ENCODE results near the gene MECR. TPM values are rescaled to one million over a fixed set of nuclear protein-coding genes. Genes with fewer than 3 reads are reported as not detected.

MECR gene
- polyA plus RNA-seq, 1 donor (not counting 4 experiments of a cell fraction or from before 2014, with no cell fraction given): 20.7 TPM

DNA sequence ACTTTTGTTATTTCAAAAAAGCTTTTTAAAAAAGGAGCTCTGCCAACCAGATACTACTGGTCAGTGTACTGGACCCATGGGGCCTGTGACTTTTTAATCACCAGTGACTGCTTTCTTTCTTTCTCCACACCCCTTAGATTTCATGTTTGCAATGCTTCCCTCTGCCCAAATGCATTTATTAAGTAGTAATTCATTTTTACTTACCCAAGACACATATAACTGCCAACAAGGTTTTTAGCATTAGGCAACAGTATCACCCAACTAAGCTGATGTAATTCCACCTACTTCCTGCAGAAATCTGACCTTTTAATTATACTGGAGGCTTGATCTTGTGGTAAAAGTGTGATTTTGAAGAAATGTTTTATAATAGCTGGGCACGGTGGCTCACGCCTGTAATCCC, 12.5 kb downstream of the MECR start:
- TF ChIP-seq, protein P1, sequence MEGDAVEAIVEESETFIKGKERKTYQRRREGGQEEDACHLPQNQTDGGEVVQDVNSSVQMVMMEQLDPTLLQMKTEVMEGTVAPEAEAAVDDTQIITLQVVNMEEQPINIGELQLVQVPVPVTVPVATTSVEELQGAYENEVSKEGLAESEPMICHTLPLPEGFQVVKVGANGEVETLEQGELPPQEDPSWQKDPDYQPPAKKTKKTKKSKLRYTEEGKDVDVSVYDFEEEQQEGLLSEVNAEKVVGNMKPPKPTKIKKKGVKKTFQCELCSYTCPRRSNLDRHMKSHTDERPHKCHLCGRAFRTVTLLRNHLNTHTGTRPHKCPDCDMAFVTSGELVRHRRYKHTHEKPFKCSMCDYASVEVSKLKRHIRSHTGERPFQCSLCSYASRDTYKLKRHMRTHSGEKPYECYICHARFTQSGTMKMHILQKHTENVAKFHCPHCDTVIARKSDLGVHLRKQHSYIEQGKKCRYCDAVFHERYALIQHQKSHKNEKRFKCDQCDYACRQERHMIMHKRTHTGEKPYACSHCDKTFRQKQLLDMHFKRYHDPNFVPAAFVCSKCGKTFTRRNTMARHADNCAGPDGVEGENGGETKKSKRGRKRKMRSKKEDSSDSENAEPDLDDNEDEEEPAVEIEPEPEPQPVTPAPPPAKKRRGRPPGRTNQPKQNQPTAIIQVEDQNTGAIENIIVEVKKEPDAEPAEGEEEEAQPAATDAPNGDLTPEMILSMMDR (optimal IDR thresholded peaks at IDR 0.05 in 1 of 3, IDR thresholded peaks at IDR 0.05 in 1 of 3, conservative IDR thresholded peaks at IDR 0.05 in 1 of 3; ENCODE audit: extremely low read depth in 1 of 3, insufficient read depth in 2 of 3, low read length in 3 of 3): no peak
- no peak for TF ChIP-seq EZH2 (IDR thresholded peaks at IDR 0.05; ENCODE audit: low read length)
- Histone ChIP-seq H3K4me1 (ENCODE audit: control insufficient read depth, extremely low read depth, insufficient read depth, low read length) (no peaks in the 10 kb centered on the region), H3K79me2 (ENCODE audit: control insufficient read depth, insufficient read depth, low read length) (no peaks in the 10 kb centered on the region), H3K4me3 (ENCODE audit: control insufficient read depth in 2 of 3, extremely low read depth in 1 of 3, insufficient read depth in 2 of 3, low read depth in 1 of 3, low read length in 3 of 3) (no peak overlapping the region), H3K27ac (ENCODE audit: control insufficient read depth, insufficient read depth, low read length) (no peak overlapping the region), H4K20me1 (ENCODE audit: control insufficient read depth, extremely low read depth, insufficient read depth, low read length) (no peaks in the 10 kb centered on the region), H3K27me3 (ENCODE audit: control insufficient read depth, extremely low read depth, insufficient read depth, low read length) (no peaks in the 10 kb centered on the region), H3K36me3 (ENCODE audit: control insufficient read depth in 2 of 2, extremely low read depth in 1 of 2, insufficient read depth in 2 of 2, low read length in 2 of 2) (peaks cover 4 to 11% of the 10 kb centered on the region in 2 experiments), H3K9me3 (ENCODE audit: control insufficient read depth, low read depth, low read length) (no peaks in the 10 kb centered on the region), H3K4me2 (ENCODE audit: control insufficient read depth, extremely low read depth, insufficient read depth, low read depth, low read length) (no peak overlapping the region), H2AFZ (ENCODE audit: control insufficient read depth, low read length) (no peak overlapping the region), H3K9me1 (ENCODE audit: control insufficient read depth, extremely low read depth, insufficient read depth, low read length) (no peaks in the 10 kb centered on the region), H3K9ac (ENCODE audit: control insufficient read depth, extremely low read depth, insufficient read depth, low read length) (no peak overlapping the region)
- dilution Hi-C loops (cut with MboI; ENCODE audit: extremely low pct_ligation_motif_present, low sequenced_read_pairs): no loop called here
- FAIRE-seq (no peak), DNase-seq (ENCODE audit: low read depth, low spot score) (no peak)

DNA sequence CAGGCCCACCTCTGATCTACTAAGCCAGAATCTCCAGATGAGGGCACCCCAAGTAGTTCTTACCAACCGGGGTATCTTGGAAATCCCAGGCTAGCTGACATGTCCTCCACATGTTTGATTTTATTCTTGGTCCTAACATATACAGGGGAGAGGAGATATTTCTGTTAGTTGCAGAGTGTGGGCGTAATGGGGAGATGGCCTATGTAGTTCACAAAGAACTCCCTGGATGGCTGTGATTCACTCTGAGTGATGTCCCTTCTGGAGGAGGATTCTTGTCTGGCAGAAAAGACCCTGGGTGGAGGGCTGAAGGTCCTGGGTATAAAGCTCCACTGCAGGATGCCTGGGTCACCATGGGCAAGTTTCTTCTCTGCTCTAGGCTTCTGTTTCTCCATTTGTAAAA, 13.1 kb downstream of the MECR start:
- TF ChIP-seq, protein P1 (optimal IDR thresholded peaks at IDR 0.05 in 1 of 3, IDR thresholded peaks at IDR 0.05 in 1 of 3, conservative IDR thresholded peaks at IDR 0.05 in 1 of 3; ENCODE audit: extremely low read depth in 1 of 3, insufficient read depth in 2 of 3, low read length in 3 of 3): no peak
- no peak for TF ChIP-seq EZH2 (IDR thresholded peaks at IDR 0.05; ENCODE audit: low read length)
- Histone ChIP-seq H3K27ac (ENCODE audit: control insufficient read depth, insufficient read depth, low read length) (no peak overlapping the region), H2AFZ (ENCODE audit: control insufficient read depth, low read length) (no peak overlapping the region), H3K9ac (ENCODE audit: control insufficient read depth, extremely low read depth, insufficient read depth, low read length) (no peak overlapping the region), H3K4me1 (ENCODE audit: control insufficient read depth, extremely low read depth, insufficient read depth, low read length) (no peaks in the 10 kb centered on the region), H4K20me1 (ENCODE audit: control insufficient read depth, extremely low read depth, insufficient read depth, low read length) (no peaks in the 10 kb centered on the region), H3K36me3 (ENCODE audit: control insufficient read depth in 2 of 2, extremely low read depth in 1 of 2, insufficient read depth in 2 of 2, low read length in 2 of 2) (peaks cover 4 to 14% of the 10 kb centered on the region in 2 experiments), H3K79me2 (ENCODE audit: control insufficient read depth, insufficient read depth, low read length) (no peaks in the 10 kb centered on the region), H3K9me3 (ENCODE audit: control insufficient read depth, low read depth, low read length) (no peaks in the 10 kb centered on the region), H3K9me1 (ENCODE audit: control insufficient read depth, extremely low read depth, insufficient read depth, low read length) (no peaks in the 10 kb centered on the region), H3K4me2 (ENCODE audit: control insufficient read depth, extremely low read depth, insufficient read depth, low read depth, low read length) (no peak overlapping the region), H3K27me3 (ENCODE audit: control insufficient read depth, extremely low read depth, insufficient read depth, low read length) (no peaks in the 10 kb centered on the region), H3K4me3 (ENCODE audit: control insufficient read depth in 2 of 3, extremely low read depth in 1 of 3, insufficient read depth in 2 of 3, low read depth in 1 of 3, low read length in 3 of 3) (no peak overlapping the region)
- no peak for FAIRE-seq
- dilution Hi-C loops (cut with MboI; ENCODE audit: extremely low pct_ligation_motif_present, low sequenced_read_pairs): no loop called here
- no peak for DNase-seq (ENCODE audit: low read depth, low spot score)

Data from keratinocyte (primary cell).